A673 (cell line): Measurements from ENCODE around the gene ZFAND2A. TPM values are rescaled to one million over a fixed set of nuclear protein-coding genes. Genes with fewer than 3 reads are reported as not detected.

ENCODE experiments used
- BruUV-seq: library from RNA; stranded (reverse); fragments of 400-500 nt; replicated peaks from 2 replicates; lab custom pipeline; 2021; lab: Mats Ljungman, UMichigan
- CTCF ChIA-PET: fragments of 300-600 bp; sonication (Branson Sonifier 250); formaldehyde crosslinking; loops from one replicate; lab custom pipeline; 2022; ENCODE audit warnings: antibody characterized with exemption; lab: Charles Lee
- POLR2A ChIA-PET: fragments of 300-600 bp; sonication (Branson Sonifier 250); formaldehyde crosslinking; loops from one replicate; lab custom pipeline; 2022; ENCODE audit warnings: antibody characterized with exemption; ENCODE audit not compliant: low non-redundant PET; lab: Charles Lee
- DNase-seq: peaks from one replicate; pipeline ENCODE4 v3.0.0-alpha.2; 2015; ENCODE audit warnings: low spot score
- H3K27ac ChIP-seq: fragments of 200-600 bp; sonication (generic); 2 replicates; pipeline ENCODE4 v1.5.1; 2016; ENCODE audit warnings: mixed run types, low read depth, mild to moderate bottlenecking, mixed read lengths, antibody characterized with exemption, low read length; ENCODE audit not compliant: poor library complexity, severe bottlenecking
- H3K27me3 ChIP-seq: fragments of 200-600 bp; sonication (generic); replicated peaks from 2 replicates; pipeline ENCODE4 v1.6.1; 2017; ENCODE audit warnings: mixed run types, low read depth, mild to moderate bottlenecking, mixed read lengths, antibody characterized with exemption, low read length; ENCODE audit not compliant: insufficient read depth, poor library complexity
- H3K36me3 ChIP-seq: fragments of 200-600 bp; sonication (generic); 2 replicates; pipeline ENCODE4 v1.6.1; 2016; ENCODE audit warnings: mixed run types, mild to moderate bottlenecking, mixed read lengths, antibody characterized with exemption, low read length; ENCODE audit not compliant: insufficient read depth, poor library complexity, severe bottlenecking
- H3K4me1 ChIP-seq: fragments of 200-600 bp; sonication (generic); 2 replicates; pipeline ENCODE4 v1.6.1; 2017; ENCODE audit warnings: mixed run types, mild to moderate bottlenecking, mixed read lengths, antibody characterized with exemption, low read length; ENCODE audit not compliant: insufficient read depth, poor library complexity, severe bottlenecking
- H3K4me3 ChIP-seq: fragments of 200-600 bp; sonication (generic); 2 replicates; pipeline ENCODE4 v1.5.1; 2016; ENCODE audit warnings: low read depth, mixed run types, mild to moderate bottlenecking, mixed read lengths, low read length; ENCODE audit not compliant: poor library complexity, severe bottlenecking
- H3K9me3 ChIP-seq: fragments of 200-600 bp; sonication (generic); 2 replicates; pipeline ENCODE4 v1.6.1; 2016; ENCODE audit warnings: mixed run types, low read depth, mild to moderate bottlenecking, mixed read lengths, antibody characterized with exemption, low read length; ENCODE audit not compliant: poor library complexity, severe bottlenecking
- EZH2 ChIP-seq: fragments of 200-600 bp; sonication (generic); IDR thresholded peaks from 2 replicates; pipeline ENCODE4 v1.6.1; 2017; ENCODE audit warnings: borderline replicate concordance, low read depth, mild to moderate bottlenecking, mixed read lengths, antibody characterized with exemption, low read length; ENCODE audit not compliant: poor library complexity, severe bottlenecking
- intact Hi-C: fragments of 100-400 bp; cut with micrococcal nuclease; formaldehyde crosslinking; loops from one replicate; pipeline ENCODE4 v1.10.0; 2022; ENCODE audit not compliant: unreplicated experiment
- total RNA-seq: library from RNA; stranded (reverse); gene quantifications from 2 replicates; pipeline ENCODE4 v1.2.3, GENCODE V29; 2021
- TF ChIP-seq, protein P1 (sequence below): fragments of 300-800, 200-600 bp; sonication (generic); conservative IDR thresholded peaks from 2 replicates; pipeline ENCODE4 v1.5.1; 2017; ENCODE audit warnings: low read depth, mild to moderate bottlenecking, antibody characterized with exemption, low read length, moderate library complexity, mixed read lengths

ZFAND2A gene
- total RNA-seq, 1 experiment from 2014 or later = 27.4 TPM

DNA sequence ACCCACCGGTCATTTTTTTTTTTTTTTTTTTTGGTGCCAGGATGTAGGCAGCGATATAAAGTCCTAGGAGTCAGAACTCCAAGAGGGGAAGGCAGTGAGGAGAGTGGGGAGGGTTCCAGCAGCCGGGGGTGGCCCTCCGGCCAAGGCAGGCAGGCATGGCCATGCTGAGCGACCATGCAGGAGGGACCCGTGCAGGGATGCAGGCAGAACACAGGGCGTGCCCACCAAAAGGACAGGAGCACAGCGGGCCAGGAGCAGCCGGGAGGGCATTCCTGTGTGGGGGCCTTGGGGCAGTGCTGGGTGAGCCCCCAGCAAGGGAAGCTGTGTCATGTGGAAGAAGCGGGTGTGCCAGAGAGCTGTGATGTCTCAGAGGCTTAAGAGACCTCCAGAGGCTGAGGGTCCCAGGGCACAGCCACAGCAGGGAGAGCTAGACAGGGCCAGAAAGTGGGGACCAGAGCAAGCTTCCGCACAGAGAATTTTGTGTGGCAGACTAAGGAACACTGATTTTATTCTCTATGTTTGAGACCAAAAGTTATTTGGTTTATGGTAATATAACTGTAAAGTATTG, 5.7 kb downstream of the ZFAND2A start:
- POLR2A ChIA-PET = no interaction called here
- Histone ChIP-seq H3K27ac (no peak overlapping the region), H3K36me3 (peaks cover 48% of the 10 kb centered on the region), H3K4me1 (peaks cover 6% of the 10 kb centered on the region), H3K27me3 (no peaks in the 10 kb centered on the region), H3K9me3 (no peaks in the 10 kb centered on the region), H3K4me3 (no peak overlapping the region)
- TF ChIP-seq EZH2 = no peak
- TF ChIP-seq, protein P1, sequence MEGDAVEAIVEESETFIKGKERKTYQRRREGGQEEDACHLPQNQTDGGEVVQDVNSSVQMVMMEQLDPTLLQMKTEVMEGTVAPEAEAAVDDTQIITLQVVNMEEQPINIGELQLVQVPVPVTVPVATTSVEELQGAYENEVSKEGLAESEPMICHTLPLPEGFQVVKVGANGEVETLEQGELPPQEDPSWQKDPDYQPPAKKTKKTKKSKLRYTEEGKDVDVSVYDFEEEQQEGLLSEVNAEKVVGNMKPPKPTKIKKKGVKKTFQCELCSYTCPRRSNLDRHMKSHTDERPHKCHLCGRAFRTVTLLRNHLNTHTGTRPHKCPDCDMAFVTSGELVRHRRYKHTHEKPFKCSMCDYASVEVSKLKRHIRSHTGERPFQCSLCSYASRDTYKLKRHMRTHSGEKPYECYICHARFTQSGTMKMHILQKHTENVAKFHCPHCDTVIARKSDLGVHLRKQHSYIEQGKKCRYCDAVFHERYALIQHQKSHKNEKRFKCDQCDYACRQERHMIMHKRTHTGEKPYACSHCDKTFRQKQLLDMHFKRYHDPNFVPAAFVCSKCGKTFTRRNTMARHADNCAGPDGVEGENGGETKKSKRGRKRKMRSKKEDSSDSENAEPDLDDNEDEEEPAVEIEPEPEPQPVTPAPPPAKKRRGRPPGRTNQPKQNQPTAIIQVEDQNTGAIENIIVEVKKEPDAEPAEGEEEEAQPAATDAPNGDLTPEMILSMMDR = no peak
- intact Hi-C loops = no loop called here
- CTCF ChIA-PET = no interaction called here
- no TSS peak for BruUV-seq
- DNase-seq = no peak

GRCh38 chr7:1152492-1152891, 7.5 kb downstream of the ZFAND2A start:
- TF ChIP-seq, protein P1 = no peak
- TF ChIP-seq EZH2 = no peak
- ChIA-PET POLR2A (no interaction called here), CTCF (no interaction called here)
- intact Hi-C loops = no loop called here
- DNase-seq = no peak
- Histone ChIP-seq H3K4me3 (no peak overlapping the region), H3K4me1 (no peaks in the 10 kb centered on the region), H3K27ac (no peak overlapping the region), H3K36me3 (peaks cover 43% of the 10 kb centered on the region), H3K27me3 (no peaks in the 10 kb centered on the region), H3K9me3 (no peaks in the 10 kb centered on the region)
- BruUV-seq = no TSS peak

- ChIA-PET POLR2A (no interaction called here), CTCF (no interaction called here)
- H3K4me1 ChIP-seq = no peaks in the 10 kb centered on the region
- no TSS peak for BruUV-seq
- H3K4me3 ChIP-seq = no peak overlapping the region
- no peak for DNase-seq
- no peak overlapping the region for H3K27ac ChIP-seq
- H3K27me3 ChIP-seq = no peaks in the 10 kb centered on the region
- TF ChIP-seq EZH2 = no peak
- TF ChIP-seq, protein P1 = no peak
- peaks cover 37% of the 10 kb centered on the region for H3K36me3 ChIP-seq
- intact Hi-C loops = no loop called here
- no peaks in the 10 kb centered on the region for H3K9me3 ChIP-seq
These were observed 8.2 kb downstream of the ZFAND2A start for GRCh38 chr7:1151653-1152425.
